Uterus (tissue), 4 donors: ENCODE results near the gene PTPRG. TPM values are rescaled to one million over a fixed set of nuclear protein-coding genes. Genes with fewer than 3 reads are reported as not detected.

Experiments used
- DNase-seq, 2 donors: peaks; one replicate each; pipeline ENCODE4 v3.0.0-alpha.2; 2019 to 2020
- H3K27ac ChIP-seq, 2 donors: fragments of 200-600 bp; sonication (generic); 1 replicate in 1 of 2; 2 replicates in 1 of 2; pipeline ENCODE4 v1.5.1; 2016 to 2018
- H3K27me3 ChIP-seq, 2 donors: fragments of 200-600 bp; sonication (generic); one replicate each; pipeline ENCODE4 v1.5.1; 2018 to 2019; ENCODE audit warnings: control low read depth in 1 of 2
- H3K36me3 ChIP-seq, 2 donors: fragments of 200-600 bp; sonication (generic); one replicate each; pipeline ENCODE4 v1.5.1; 2019; ENCODE audit warnings: control low read depth in 1 of 2
- H3K4me1 ChIP-seq, 2 donors: fragments of 200-600 bp; sonication (generic); one replicate each; pipeline ENCODE4 v1.5.1; 2018 to 2019; ENCODE audit warnings: control low read depth in 1 of 2
- H3K4me3 ChIP-seq, 2 donors: fragments of 200-600 bp; sonication (generic); 1 replicate in 1 of 2; 2 replicates in 1 of 2; pipeline ENCODE4 v1.5.1; 2018 to 2019; ENCODE audit warnings: mild to moderate bottlenecking in 1 of 2
- H3K9me3 ChIP-seq, 2 donors: fragments of 200-600 bp; sonication (generic); one replicate each; pipeline ENCODE4 v1.5.1; 2019; ENCODE audit warnings: control low read depth in 1 of 2
- CTCF ChIP-seq, 4 experiments: fragments of 200-600 bp in 2 of 4; fragments of 450-650 bp in 2 of 4; sonication (generic) in 2 of 4; IDR thresholded peaks; one replicate each; pipeline ENCODE4 v1.5.1; 2016 to 2019; ENCODE audit warnings: antibody characterized with exemption in 4 of 4, mild to moderate bottlenecking in 2 of 4, moderate library complexity in 1 of 4
- POLR2A ChIP-seq, 2 donors: fragments of 450-650 bp; IDR thresholded peaks; one replicate each; pipeline ENCODE4 v1.6.1; 2016; ENCODE audit warnings: antibody characterized with exemption in 2 of 2, mild to moderate bottlenecking in 1 of 2, moderate library complexity in 1 of 2
- intact Hi-C: fragments of 100-400 bp; cut with DNase I; formaldehyde crosslinking; loops from one replicate; pipeline ENCODE4 v1.15.1; 2023; ENCODE audit warnings: low total_unique reads
- total RNA-seq, 4 donors: library from RNA; depleted of rRNA in 3 of 4; stranded (reverse); fragments of >200 nt in 3 of 4; gene quantifications; one replicate each; pipeline versions ENCODE4 v1.1.0 to v1.2.4, GENCODE V29; 2014 to 2023
- donor health status: DM: yes; HTN: yes; CAD: no.

Gene PTPRG
- total RNA-seq, 4 donors from 2014 or later, result 43.5 to 136 (median 62.6) TPM

- peaks cover 0 to 4% of the 10 kb centered on the region in 2 donors for H3K9me3 ChIP-seq
- peak overlapping the region; percentile 95 to 98 for H3K27ac ChIP-seq
- TF ChIP-seq POLR2A (IDR thresholded peaks at IDR 0.05), result no peak
- TF ChIP-seq CTCF (IDR thresholded peaks at IDR 0.05), result no peak
- intact Hi-C loops, result loop anchor here (5.0 kb wide), 1 partner anchor 625 kb away; no protein-coding TSS in a partner anchor
- H3K4me1 ChIP-seq, result no peaks in the 10 kb centered on the region
- H3K27me3 ChIP-seq, result no peaks in the 10 kb centered on the region
- peak overlapping the region; percentile 77 to 86 for H3K4me3 ChIP-seq
- DNase-seq, result no peak
- no peaks in the 10 kb centered on the region for H3K36me3 ChIP-seq
Observed at GRCh38 chr3:61562042-61562720, 810 bp downstream of the PTPRG start.

DNA sequence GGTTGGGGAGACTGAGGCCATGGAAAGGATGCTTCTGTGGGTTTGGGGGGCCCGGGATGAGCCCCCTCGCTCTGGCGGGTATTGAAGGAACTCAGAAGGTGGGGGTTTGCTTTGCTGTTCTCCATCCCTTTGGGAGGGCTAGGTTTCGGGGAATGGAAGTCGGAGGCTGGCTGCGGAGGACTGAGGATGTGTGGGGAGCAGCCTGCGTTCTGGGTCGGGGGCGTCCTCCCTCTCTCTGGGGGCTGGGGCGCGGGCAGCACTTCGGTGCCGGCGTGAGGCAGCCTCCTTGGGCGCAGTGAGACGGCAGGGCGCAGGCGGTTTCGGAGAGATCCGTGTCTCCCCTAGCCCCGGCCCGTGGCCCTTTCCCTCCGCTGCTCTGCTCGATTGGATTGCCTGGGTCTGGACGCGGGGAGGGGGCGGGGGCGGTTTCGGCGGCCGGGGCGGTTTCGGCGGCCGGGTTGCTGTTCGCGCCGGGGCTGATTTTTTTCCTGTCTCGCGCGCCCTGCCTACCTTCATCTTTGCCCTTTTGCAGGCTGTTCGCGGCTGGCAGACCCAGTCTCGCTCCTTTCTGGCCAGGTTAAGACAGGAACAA, 1.4 kb downstream of the PTPRG start:
- H3K27ac ChIP-seq, result peak overlapping the region; percentile 95 to 98
- peak; percentile 21 to 37 for DNase-seq

DNA sequence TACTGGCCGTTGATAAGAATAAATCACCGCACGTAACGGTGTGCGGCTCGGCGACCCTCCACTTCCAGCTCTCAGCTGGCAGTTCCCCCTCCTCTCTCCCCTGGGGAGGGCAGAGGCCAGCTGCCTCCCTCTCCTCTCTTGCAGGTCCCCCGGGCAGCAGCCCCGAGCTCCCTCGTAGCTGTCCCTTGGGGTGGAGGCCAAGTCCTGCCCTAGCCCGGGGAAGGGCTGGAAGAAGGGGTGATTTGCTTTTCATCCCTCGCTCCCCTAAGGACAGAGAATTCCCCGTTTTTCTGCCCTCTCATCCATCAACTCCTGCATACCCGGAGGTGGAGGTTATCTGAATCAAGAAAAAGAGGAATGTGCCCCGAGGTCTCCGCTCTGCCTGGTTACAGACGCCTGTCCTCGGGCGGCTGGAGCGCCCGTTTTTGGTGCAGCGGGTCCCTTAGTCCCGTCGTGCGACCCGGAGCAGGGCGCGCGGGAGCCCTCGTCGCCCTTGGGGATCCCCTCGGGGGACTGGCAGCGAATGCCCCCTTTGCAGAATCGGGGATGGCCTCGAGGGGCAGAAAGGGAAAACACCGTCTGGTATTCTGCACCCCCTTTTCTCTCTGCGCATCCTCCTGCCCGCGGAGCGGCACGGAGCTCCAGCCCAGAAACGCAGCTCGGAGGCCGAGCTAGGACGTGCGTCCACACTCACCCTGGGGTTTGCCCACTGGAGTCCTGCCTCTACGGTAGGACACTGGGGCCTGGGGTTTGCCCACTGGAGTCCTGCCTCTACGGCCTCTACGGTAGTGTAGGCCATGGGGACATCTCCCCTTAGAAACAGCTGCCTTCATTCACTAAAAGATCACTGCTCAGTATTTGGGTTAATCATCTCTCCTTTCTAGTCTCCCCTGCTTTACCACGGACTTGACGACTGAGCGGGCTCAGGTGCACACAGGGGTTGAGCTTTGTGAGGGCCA, 2.2 kb downstream of the PTPRG start:
- H3K27ac ChIP-seq, result peak overlapping the region; percentile 95 to 98
- H3K36me3 ChIP-seq, result no peaks in the 10 kb centered on the region
- H3K4me3 ChIP-seq, result peak overlapping the region; percentile 77 to 86
- peak in 1 of 2 donors; percentile 15 for DNase-seq
- TF ChIP-seq POLR2A (IDR thresholded peaks at IDR 0.05) (no peak), CTCF (IDR thresholded peaks at IDR 0.05) (no peak)
- H3K27me3 ChIP-seq, result no peaks in the 10 kb centered on the region
- intact Hi-C loops, result loop anchor here (5.0 kb wide), 1 partner anchor 624 kb away; no protein-coding TSS in a partner anchor
- H3K4me1 ChIP-seq, result no peaks in the 10 kb centered on the region
- no peaks in the 10 kb centered on the region for H3K9me3 ChIP-seq

More for the DNA sequence above, 1.4 kb downstream of the PTPRG start:
- Histone ChIP-seq H3K4me1 (no peaks in the 10 kb centered on the region), H3K4me3 (peak overlapping the region; percentile 77 to 86), H3K27me3 (no peaks in the 10 kb centered on the region), H3K9me3 (peaks cover 0 to 4% of the 10 kb centered on the region in 2 donors), H3K36me3 (no peaks in the 10 kb centered on the region)
- intact Hi-C loops, result loop anchor here (5.0 kb wide), 1 partner anchor 624 kb away; no protein-coding TSS in a partner anchor
- TF ChIP-seq POLR2A (IDR thresholded peaks at IDR 0.05), result no peak
- no peak for TF ChIP-seq CTCF (IDR thresholded peaks at IDR 0.05)

DNA sequence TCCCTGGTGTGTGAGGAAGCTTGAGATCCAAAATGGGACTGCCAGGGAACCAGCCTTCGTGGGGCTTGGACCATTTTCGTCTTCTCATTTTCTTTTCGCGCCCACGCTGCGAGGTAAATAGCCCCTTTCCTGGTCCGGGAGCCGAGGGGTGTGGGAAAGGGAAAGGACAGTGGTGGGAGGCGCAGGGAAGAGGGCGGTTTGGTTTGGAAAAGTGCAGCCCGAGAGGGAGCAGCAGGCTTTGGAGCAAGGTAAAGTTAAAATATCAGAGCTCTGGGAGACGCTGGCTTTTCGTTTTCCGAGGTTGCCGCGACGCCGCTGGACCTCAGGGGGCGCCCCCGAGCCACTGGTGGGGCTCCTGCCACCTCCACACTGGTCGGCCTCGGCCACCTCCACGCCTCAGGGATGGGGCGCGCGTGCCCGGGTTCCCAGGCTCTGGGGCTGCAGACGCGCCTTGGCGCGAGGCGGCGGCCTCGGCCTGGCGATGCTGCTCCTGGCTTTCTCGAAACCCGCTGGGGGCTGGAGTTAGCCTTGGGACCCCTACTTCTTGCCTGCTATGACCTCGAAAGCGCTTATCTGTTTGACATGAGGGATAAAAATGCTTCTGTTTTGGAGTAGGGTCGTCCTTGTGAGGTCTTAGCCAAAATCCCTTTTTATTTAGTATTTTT, 3.2 kb downstream of the PTPRG start:
- peak; percentile 74 to 83 for DNase-seq
- H3K27ac ChIP-seq, result peak overlapping the region; percentile 46 to 95
- TF ChIP-seq POLR2A (IDR thresholded peaks at IDR 0.05), result peak in 1 of 2 donors; percentile 22
- TF ChIP-seq CTCF (IDR thresholded peaks at IDR 0.05), result peak; percentile 77 to 87 (median 80)
- no peaks in the 10 kb centered on the region for H3K9me3 ChIP-seq
- H3K4me3 ChIP-seq, result peak overlapping the region; percentile 77 to 86
- H3K27me3 ChIP-seq, result no peaks in the 10 kb centered on the region
- H3K4me1 ChIP-seq, result no peaks in the 10 kb centered on the region
- no peaks in the 10 kb centered on the region for H3K36me3 ChIP-seq
- intact Hi-C loops, result loop anchor here (5.0 kb wide), 1 partner anchor 623 kb away; no protein-coding TSS in a partner anchor
